Measurements from ENCODE around the gene RAD21L1.

Gene RAD21L1

DNA sequence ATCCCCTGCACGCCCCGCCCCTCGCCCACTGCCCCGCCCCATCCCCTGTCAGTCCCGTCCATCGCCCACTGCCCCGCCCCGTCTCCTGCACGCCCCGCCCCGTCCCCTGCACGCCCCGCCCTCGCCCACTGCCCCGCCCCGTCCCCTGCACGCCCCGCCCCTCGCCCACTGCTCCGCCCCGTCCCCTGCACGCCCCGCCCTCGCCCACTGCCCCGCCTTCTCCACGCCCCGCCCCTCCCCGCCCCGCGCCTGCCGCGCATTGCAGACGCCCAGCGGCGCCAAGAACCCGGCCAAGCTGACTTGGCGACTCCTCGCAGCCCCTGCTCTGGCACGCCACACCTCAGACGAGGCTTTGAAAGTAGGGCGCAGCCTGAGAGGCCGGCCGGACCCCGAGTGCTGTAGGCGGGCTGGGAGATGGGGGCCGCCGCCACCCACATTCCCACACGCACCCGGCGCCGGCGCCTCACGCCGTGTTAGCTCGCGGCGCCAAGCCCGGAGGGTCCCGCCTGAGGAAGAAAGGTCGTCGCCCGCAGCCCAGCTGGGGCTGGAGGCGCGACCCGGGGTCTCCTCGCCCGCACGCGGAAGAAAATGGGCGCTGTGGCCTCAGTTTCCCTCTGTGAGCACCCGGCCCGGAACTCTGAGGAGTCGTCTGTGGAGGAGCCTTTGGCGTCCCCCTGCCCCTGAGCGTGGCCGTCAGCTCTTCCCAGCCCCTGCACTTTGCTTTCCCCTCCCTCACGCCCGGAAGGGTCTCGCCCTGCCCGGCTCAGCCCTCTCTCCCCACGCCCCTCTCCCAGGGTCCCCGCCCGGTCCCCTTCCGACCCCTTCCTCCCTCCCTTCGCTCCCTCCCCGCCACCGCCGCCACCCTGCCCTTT, at the start of gene RAD21L1:
RAD21L1 (plus strand) TSS at position 262 of the 872 bp plus-strand sequence. CDS start 2,410 bp downstream, outside the sequence.
- DNase-seq = peak; percentile 73

- DNase-seq = no peak
These were observed 48.2 kb upstream of the RAD21L1 start for GRCh38 chr20:1177680-1178079.

DNA sequence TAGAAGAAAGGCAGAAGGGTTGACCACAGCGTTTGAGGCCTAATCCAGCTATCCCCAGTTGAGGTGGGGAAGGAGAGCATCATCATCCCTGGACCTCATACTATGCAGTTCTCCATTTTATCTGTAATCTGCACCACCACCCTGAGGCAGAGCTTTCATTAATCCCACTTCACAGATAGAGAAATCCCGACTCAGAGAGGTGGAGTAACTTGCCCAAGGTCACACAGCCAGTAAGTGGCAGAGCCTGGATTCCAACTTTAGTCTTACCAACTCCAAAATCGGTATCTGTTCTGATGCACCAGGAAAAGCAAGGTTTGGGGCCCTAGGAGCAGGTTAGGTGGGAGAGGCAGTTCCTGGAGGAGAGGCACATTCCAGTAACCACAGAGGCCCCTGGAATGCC, 47.7 kb upstream of the RAD21L1 start:
- no peak for DNase-seq

- no peak for DNase-seq
These were observed 47.2 kb upstream of the RAD21L1 start for GRCh38 chr20:1178623-1179022.

GRCh38 chr20:1180949-1181348, 44.9 kb upstream of the RAD21L1 start:
- no peak for DNase-seq

- DNase-seq = no peak
These were observed 43.7 kb upstream of the RAD21L1 start for GRCh38 chr20:1182106-1182505.

DNA sequence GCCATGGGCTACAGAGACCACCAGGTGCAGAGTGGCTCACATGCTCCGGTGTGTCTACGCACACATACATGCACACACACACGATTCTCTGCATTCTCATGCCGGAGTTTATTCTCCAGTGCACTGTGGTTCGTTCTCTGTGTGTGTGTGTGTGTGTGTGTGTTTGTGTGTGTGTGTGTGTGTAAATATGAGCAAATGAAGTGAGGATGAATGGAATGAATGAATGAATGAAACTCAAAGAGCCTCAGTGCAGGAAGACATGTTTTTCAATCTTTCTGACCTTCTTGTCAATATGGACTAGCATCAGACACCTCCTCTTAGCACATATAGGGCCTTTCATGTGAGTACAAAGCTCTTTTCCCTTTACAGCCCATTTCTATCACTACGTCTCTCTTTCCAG, 42.7 kb upstream of the RAD21L1 start:
- DNase-seq = no peak

- DNase-seq = no peak
These were observed 41.6 kb upstream of the RAD21L1 start for GRCh38 chr20:1184260-1184637.

GRCh38 chr20:1184638-1185315, 41.1 kb upstream of the RAD21L1 start, which contains the start of gene TMEM74B:
Gene TMEM74B, minus strand, starts transcription at chr20:1184981. Its CDS starts 1,180 bp downstream, at chr20:1183801.
- DNase-seq = no peak

- no peak for DNase-seq
These were observed 40.5 kb upstream of the RAD21L1 start for GRCh38 chr20:1185316-1185741.

- peak; percentile 9 for DNase-seq
These were observed 40.0 kb upstream of the RAD21L1 start for GRCh38 chr20:1185790-1186334.

- no peak for DNase-seq
These were observed 39.4 kb upstream of the RAD21L1 start for GRCh38 chr20:1186367-1186991.

- no peak for DNase-seq
These were observed 38.2 kb upstream of the RAD21L1 start for GRCh38 chr20:1187605-1188171.

DNA sequence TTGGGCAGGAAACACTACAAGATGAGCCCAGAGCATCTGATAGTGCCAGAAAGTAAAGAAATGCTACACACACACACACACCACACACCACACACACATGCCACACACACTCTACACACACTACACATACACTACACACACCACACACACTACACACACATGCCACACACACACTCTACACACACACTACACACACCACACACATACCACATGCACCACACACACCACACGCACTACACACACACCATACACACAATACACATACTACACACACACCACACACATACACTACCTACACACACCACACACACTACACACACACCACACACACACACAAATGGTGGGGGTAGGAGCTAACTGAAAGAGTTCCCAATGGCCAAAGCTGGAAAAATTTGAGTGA, 37.5 kb upstream of the RAD21L1 start:
- DNase-seq = no peak

DNA sequence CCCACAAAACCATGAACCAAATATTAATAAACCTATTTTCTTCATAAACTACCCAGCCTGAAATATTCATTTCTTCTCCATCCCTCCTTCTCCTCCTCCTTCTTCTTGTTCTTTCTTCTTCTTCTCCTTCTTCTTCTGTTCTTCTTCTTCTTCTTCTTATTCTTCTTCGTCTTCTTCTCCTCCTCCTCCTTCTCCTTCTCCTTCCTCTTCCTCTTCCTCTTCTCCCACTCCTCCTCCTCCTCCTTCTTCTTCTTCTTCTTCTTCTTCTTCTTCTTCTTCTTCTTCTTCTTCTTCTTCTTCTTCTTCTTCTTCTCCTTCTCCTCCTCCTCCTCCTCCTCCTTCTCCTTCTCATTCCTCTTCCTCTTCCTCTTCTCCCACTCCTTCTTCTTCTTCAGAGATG, 36.0 kb upstream of the RAD21L1 start:
- no peak for DNase-seq

- no peak for DNase-seq
These were observed 35.0 kb upstream of the RAD21L1 start for GRCh38 chr20:1190847-1191246.

DNA sequence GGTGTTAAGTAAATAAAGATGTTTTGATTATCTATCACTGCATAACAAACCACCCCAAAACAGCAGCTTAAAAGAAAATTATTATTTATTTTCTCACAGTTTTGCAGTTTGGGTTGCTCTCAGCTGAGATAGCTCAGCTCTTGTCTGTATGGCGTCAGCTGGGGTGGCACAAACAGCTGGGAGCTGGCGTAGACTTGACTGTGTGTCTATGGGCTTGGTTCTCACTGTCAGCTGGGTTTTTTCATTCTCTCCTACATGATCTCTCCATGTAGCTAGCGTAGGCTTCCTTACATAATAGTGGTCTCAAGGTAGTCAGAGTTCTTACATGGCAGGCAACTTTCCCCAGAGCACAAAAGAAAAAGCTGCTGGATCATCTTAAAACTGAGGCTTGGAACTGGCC, 34.5 kb upstream of the RAD21L1 start:
- DNase-seq = no peak

DNA sequence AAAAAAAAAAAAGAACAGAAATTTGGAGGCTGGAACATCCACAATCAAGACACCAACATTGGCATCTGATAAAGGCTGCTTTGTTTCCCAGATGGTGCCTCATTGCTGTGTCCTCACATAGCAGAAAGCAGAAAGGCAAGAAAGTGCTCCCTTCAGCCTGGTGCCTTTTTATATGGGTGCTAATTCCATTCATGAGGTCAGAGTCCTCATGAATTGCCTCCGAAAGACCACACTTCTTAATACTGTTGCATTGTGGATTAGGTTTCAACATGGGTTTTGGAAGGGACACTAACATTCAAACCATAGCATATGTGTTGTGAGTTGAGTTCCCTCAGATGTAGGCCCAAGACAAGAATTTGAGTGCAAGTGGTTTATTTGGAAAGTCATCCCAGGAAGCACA, 30.6 kb upstream of the RAD21L1 start:
- DNase-seq = no peak

GRCh38 chr20:1196634-1197033, 29.2 kb upstream of the RAD21L1 start:
- DNase-seq = no peak

GRCh38 chr20:1197801-1198200, 28.0 kb upstream of the RAD21L1 start:
- DNase-seq = no peak

DNA sequence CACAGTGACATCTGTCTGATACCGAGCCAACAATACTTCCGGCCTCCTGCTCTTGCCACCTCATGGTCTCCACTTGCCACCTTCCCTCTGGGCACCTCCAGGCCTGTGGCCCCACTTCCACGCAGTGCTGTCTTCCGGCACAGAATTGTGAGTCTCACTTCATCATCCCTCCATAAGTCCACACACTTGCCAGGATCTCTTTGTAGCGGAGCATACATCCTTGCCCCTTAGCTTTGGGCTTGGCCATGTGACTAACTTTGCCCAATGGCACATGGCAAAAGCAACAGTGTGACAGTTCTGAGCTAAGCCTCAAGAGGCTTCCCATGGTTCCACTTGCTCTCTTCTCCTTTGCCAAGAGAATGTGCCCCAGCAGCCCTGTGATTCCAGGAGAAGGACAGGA, 27.1 kb upstream of the RAD21L1 start:
- DNase-seq = no peak

DNA sequence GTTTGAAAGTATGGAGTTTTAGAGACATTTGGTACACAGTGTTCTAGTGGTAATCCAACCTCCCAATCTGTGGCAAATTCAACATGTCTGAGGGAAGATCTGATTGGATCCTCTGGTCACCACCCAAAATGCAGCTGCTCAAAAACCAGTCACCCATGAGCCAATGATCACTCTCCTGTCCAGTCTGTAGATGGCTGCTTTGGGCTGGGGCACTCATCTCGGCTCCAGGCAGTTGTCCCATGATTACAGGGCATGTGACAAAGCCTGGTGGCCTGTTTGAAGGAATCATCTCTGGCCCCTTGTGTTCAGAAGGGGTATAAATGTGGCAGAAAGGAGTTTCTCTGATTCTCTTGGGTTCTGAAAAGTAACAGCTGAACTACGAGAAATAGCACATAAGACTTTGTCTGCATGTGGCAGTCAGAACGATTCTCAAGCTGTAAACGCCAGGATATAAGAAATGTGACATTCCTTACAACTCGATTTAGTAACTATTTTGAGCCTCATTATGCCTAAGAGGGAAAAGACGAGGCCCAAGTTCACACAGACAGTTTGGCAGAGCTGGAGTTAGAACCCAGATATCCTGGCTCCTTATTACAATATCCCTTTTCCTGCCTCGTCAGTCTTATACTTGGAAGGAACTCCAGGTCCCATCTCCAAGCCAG, 26.5 kb upstream of the RAD21L1 start:
- no peak for DNase-seq

- DNase-seq = no peak
These were observed 25.9 kb upstream of the RAD21L1 start for GRCh38 chr20:1199964-1200363.
